HEK293T (cell line): ENCODE measurements around the gene SLC15A1.

Source experiments
- CTCF ChIA-PET: fragments of 350-600 bp; formaldehyde crosslinking; extraction: SDS; loops from one replicate; lab custom pipeline; 2021; ENCODE audit warnings: antibody characterized with exemption, inconsistent platforms; lab: Yijun Ruan, JAX
- POLR2A ChIA-PET: fragments of 350-600 bp; formaldehyde crosslinking; extraction: SDS; loops from one replicate; lab custom pipeline; 2020; ENCODE audit warnings: antibody characterized with exemption, inconsistent platforms; lab: Yijun Ruan, JAX
- DNase-seq: peaks from one replicate; pipeline ENCODE4 v3.0.0; 2012; ENCODE audit warnings: mixed read lengths; ENCODE audit errors: extremely low spot score
- ARNT ChIP-seq: fragments of 450-650 bp; IDR thresholded peaks from 2 replicates; pipeline ENCODE4 v1.6.1; 2017; ENCODE audit warnings: mild to moderate bottlenecking
- BHLHE40 ChIP-seq: fragments of 450-650 bp; IDR thresholded peaks from 2 replicates; pipeline ENCODE4 v1.6.1; 2016; ENCODE audit warnings: mild to moderate bottlenecking, moderate library complexity, borderline replicate concordance
- CTBP1 ChIP-seq: fragments of 450-650 bp; IDR thresholded peaks from 2 replicates; pipeline ENCODE4 v1.6.1; 2016; ENCODE audit warnings: borderline replicate concordance
- ELF4 ChIP-seq: fragments of 450-650 bp; IDR thresholded peaks from 2 replicates; pipeline ENCODE4 v1.6.1; 2017; ENCODE audit warnings: antibody characterized with exemption
- FOXA1 ChIP-seq: fragments of 450-650 bp; IDR thresholded peaks from 2 replicates; pipeline ENCODE4 v1.6.1; 2016; ENCODE audit warnings: mild to moderate bottlenecking
- FOXK2 ChIP-seq: fragments of 450-650 bp; IDR thresholded peaks from 2 replicates; pipeline ENCODE4 v1.6.1; 2016; ENCODE audit warnings: mild to moderate bottlenecking
- FOXM1 ChIP-seq: fragments of 450-650 bp; IDR thresholded peaks from 2 replicates; pipeline ENCODE4 v1.6.1; 2017; ENCODE audit warnings: mild to moderate bottlenecking, borderline replicate concordance
- HDGF ChIP-seq: fragments of 450-650 bp; IDR thresholded peaks from 2 replicates; pipeline ENCODE4 v1.6.1; 2017; ENCODE audit warnings: antibody characterized with exemption, borderline replicate concordance
- L3MBTL2 ChIP-seq: fragments of 450-650 bp; conservative IDR thresholded peaks from 2 replicates; pipeline ENCODE4 v1.6.1; 2016; ENCODE audit warnings: mild to moderate bottlenecking
- LEF1 ChIP-seq: fragments of 450-650 bp; IDR thresholded peaks from 2 replicates; pipeline ENCODE4 v1.6.1; 2017; ENCODE audit warnings: mild to moderate bottlenecking, borderline replicate concordance
- NFRKB ChIP-seq: fragments of 450-650 bp; IDR thresholded peaks from 2 replicates; pipeline ENCODE4 v1.6.1; 2016; ENCODE audit warnings: mild to moderate bottlenecking, moderate library complexity
- SP1 ChIP-seq: fragments of 450-650 bp; IDR thresholded peaks from 2 replicates; pipeline ENCODE4 v1.6.1; 2017
- SUZ12 ChIP-seq: fragments of 450-650 bp; IDR thresholded peaks from 2 replicates; pipeline ENCODE4 v1.6.1; 2016; ENCODE audit warnings: mild to moderate bottlenecking
- TARDBP ChIP-seq: fragments of 450-650 bp; IDR thresholded peaks from 2 replicates; pipeline ENCODE4 v1.6.1; 2016
- ZNF384 ChIP-seq: fragments of 450-650 bp; IDR thresholded peaks from 2 replicates; pipeline ENCODE4 v1.6.1; 2016
- TF ChIP-seq, protein P1 (sequence below): fragments of 450-650 bp; IDR thresholded peaks from 2 replicates; pipeline ENCODE4 v1.6.1; 2016

The SLC15A1 gene

GRCh38 chr13:98751861-98752466 lies 508 bp downstream of the SLC15A1 start:
- ChIA-PET CTCF (no interaction called here), POLR2A (no interaction called here)
- TF ChIP-seq HDGF (no peak), ZNF384 (no peak), ELF4 (no peak), TARDBP (no peak)
- no peak for DNase-seq

DNA sequence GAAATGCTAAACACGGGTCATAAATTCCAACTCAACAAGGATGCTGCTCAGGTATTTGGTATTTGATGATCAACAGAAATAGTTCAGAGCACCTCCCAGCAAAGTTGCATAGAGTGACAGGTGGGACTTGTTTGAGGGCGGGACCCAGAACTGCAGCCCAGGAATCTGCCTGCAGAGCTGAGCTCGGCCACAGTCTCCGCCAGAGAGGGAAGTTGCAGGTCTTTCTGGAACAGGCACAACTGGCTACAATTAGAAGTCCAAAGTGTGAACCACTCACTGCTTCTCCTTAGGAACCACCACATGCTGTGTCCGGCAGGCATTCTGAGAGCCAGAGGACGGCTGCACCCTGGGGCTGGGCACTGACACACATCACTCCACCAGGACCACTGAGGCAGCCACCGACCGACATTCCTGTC lies 1.1 kb downstream of the SLC15A1 start:
- CTCF ChIA-PET, result no interaction called here
- POLR2A ChIA-PET, result no interaction called here
- TF ChIP-seq NFRKB, result no peak
- TF ChIP-seq FOXA1, result no peak
- no peak for TF ChIP-seq HDGF
- TF ChIP-seq, protein P1, sequence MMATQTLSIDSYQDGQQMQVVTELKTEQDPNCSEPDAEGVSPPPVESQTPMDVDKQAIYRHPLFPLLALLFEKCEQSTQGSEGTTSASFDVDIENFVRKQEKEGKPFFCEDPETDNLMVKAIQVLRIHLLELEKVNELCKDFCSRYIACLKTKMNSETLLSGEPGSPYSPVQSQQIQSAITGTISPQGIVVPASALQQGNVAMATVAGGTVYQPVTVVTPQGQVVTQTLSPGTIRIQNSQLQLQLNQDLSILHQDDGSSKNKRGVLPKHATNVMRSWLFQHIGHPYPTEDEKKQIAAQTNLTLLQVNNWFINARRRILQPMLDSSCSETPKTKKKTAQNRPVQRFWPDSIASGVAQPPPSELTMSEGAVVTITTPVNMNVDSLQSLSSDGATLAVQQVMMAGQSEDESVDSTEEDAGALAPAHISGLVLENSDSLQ, result peak; percentile 40; the same call in 1 of the 2 replicates
- no peak for TF ChIP-seq TARDBP
- peak; percentile 22 for DNase-seq

DNA sequence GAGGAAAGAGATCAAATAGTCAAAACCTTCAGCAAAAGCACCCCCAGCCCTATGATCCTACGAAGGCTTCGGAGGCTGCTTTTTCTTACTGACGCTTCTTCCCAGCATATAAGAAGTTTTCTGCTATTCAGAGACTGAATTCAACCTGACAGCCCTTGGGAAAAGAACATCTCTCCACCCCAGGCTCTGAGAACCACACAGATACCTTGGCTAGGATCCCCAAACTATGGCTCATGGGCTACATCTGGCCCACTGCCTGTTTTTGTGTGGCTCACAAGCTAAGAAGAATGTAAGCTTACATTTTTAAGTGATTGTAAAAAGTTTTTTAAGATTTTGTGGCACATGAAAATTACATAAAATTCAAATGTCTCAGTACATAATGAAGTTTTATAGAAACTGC lies 3.0 kb downstream of the SLC15A1 start:
- TF ChIP-seq HDGF, result no peak
- TF ChIP-seq SP1, result no peak
- no peak for TF ChIP-seq L3MBTL2
- TF ChIP-seq LEF1, result no peak
- DNase-seq, result no peak
- ChIA-PET POLR2A (no interaction called here), CTCF (no interaction called here)

- DNase-seq, result no peak
- POLR2A ChIA-PET, result no interaction called here
- CTCF ChIA-PET, result no interaction called here
- no peak for TF ChIP-seq LEF1
- no peak for TF ChIP-seq ELF4
- no peak for TF ChIP-seq FOXM1
- no peak for TF ChIP-seq BHLHE40
- TF ChIP-seq, protein P1, result no peak
- TF ChIP-seq ZNF384, result no peak
- TF ChIP-seq ARNT, result no peak
- TF ChIP-seq SUZ12, result no peak
- no peak for TF ChIP-seq FOXK2
- TF ChIP-seq FOXA1, result no peak
- TF ChIP-seq L3MBTL2, result no peak
- TF ChIP-seq HDGF, result no peak
Measured at GRCh38 chr13:98746968-98747367, 5.5 kb downstream of the SLC15A1 start.

DNA sequence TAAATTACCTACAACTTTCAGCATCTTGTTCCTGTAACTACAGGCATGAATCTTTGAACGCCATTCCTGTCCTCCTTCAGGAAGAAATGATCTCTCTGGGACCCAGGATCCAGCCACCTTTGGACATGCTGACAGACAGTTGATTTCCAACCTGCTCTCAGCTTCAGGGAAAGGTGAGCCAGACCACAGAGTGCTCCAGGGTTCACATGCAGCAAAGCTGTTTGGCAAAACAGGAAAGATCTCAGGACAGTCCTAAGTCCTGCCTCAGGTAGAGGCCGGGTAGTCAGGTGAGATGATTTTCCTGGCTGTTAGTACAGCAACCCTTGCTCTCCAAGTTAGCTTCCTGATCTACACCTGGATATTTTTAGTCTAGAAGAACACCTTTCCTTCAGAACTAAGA lies 9.1 kb downstream of the SLC15A1 start:
- DNase-seq, result no peak
- ChIA-PET POLR2A (no interaction called here), CTCF (no interaction called here)
- TF ChIP-seq CTBP1 (no peak), L3MBTL2 (no peak), LEF1 (no peak), FOXM1 (no peak), FOXK2 (no peak), ELF4 (no peak)
- TF ChIP-seq, protein P1, result no peak

GRCh38 chr13:98742961-98743360 lies 9.5 kb downstream of the SLC15A1 start:
- ChIA-PET POLR2A (no interaction called here), CTCF (no interaction called here)
- TF ChIP-seq NFRKB, result no peak
- no peak for TF ChIP-seq ARNT
- TF ChIP-seq BHLHE40, result no peak
- no peak for TF ChIP-seq LEF1
- TF ChIP-seq ZNF384, result no peak
- no peak for TF ChIP-seq L3MBTL2
- no peak for TF ChIP-seq HDGF
- TF ChIP-seq FOXA1, result no peak
- TF ChIP-seq CTBP1, result no peak
- TF ChIP-seq, protein P1, result no peak
- no peak for TF ChIP-seq FOXM1
- TF ChIP-seq SP1, result no peak
- no peak for TF ChIP-seq TARDBP
- TF ChIP-seq ELF4, result no peak
- no peak for TF ChIP-seq SUZ12
- no peak for TF ChIP-seq FOXK2
- DNase-seq, result no peak
